Right cardiac atrium (tissue), 5 donors: ENCODE measurements around the gene CBX2. TPM values are rescaled to one million over a fixed set of nuclear protein-coding genes. Genes with fewer than 3 reads are reported as not detected.

Source experiments
- ATAC-seq, 2 donors: fragments of 200-7000 bp; cut with Tn5 transposase; one replicate each; pipeline versions ENCODE4 v1.8.0 to v1.9.1; 2020; ENCODE audit warnings: moderate library complexity in 2 of 2, mild to moderate bottlenecking in 1 of 2
- DNase-seq, 3 donors: peaks; one replicate each; pipeline ENCODE4 v3.0.0-alpha.2; 2020
- H3K27ac ChIP-seq: one replicate; pipeline ENCODE4 v1.5.1; 2013; ENCODE audit warnings: mild to moderate bottlenecking, low read length, control low read depth, moderate library complexity
- H3K27me3 ChIP-seq: one replicate; pipeline ENCODE4 v1.6.1; 2013; ENCODE audit not compliant: control insufficient read depth, insufficient read depth
- H3K4me1 ChIP-seq: one replicate; pipeline ENCODE4 v1.6.1; 2013; ENCODE audit warnings: low read length; ENCODE audit not compliant: control insufficient read depth, insufficient read depth
- H3K4me3 ChIP-seq: one replicate; pipeline ENCODE4 v1.5.1; 2013; ENCODE audit warnings: low read length, control low read depth
- H3K9me3 ChIP-seq: one replicate; pipeline ENCODE4 v1.6.1; 2013; ENCODE audit warnings: low read length; ENCODE audit not compliant: control insufficient read depth
- WGBS: extraction: QIAGEN DNeasy Blood & Tissue Kit; methylation state at CpG from one replicate; pipeline ENCODE4 v1.1.7; 2013; 5-methylcytosine and 5-hydroxymethylcytosine counted together
- intact Hi-C, 4 donors: fragments of 100-400 bp; cut with DNase I; formaldehyde crosslinking; loops; one replicate each; pipeline versions ENCODE4 v1.11.0 to v1.14.0; 2022 to 2023
- long read RNA-seq, 4 donors: library from polyadenylated mRNA; unstranded; transcript quantifications; one replicate each; pipeline ENCODE4 v2.0.0, GENCODE V29; 2020 to 2021
- polyA plus RNA-seq: library from polyadenylated mRNA; stranded (reverse); fragments of 200-250 nt; gene quantifications from one replicate; pipeline ENCODE4 v1.2.3, GENCODE V29; 2013
- total RNA-seq, 4 donors: library from RNA; stranded (reverse); fragmentation: NEBNext Ultra II Directional; extraction: Animal tissue kit (Norgen Biotek cat#: 25700); gene quantifications; one replicate each; pipeline ENCODE4 v1.2.1, GENCODE V29; 2021
- donor health status: healthy with polysubstance abuse.
- donor health status: DM: no; HTN: yes; CAD: no.
- donor health status: DM: no; HTN: no; CAD: no.
- donor health status: DM: no; HTN: yes; CAD: no; lungs with severe emphysema.
- donor health status: DM: yes; HTN: yes; CAD: no.

CBX2 gene
- total RNA-seq (1 to 10 TPM; 1.5 to 3.5 (median 2.4) TPM), polyA plus RNA-seq (2.4 TPM)
- long read RNA-seq, donor 1, partial matches to known transcripts, result 3 of 3 reads
- long read RNA-seq, donor 1, other reads (novel, unspliced or antisense), result 0 of 3 reads
- long read RNA-seq, donor 2, full-length matches to known transcripts, result 1 of 4 reads
- long read RNA-seq, donor 2, partial matches to known transcripts, result 1 of 4 reads
- long read RNA-seq, donor 2, other reads (novel, unspliced or antisense), result 2 of 4 reads
- long read RNA-seq, donor 3, full-length matches to known transcripts, result 2 of 9 reads
- long read RNA-seq, donor 3, partial matches to known transcripts, result 1 of 9 reads
- long read RNA-seq, donor 3, other reads (novel, unspliced or antisense), result 6 of 9 reads
- long read RNA-seq, donor 4, partial matches to known transcripts, result 0 of 1 reads
- long read RNA-seq, donor 4, other reads (novel, unspliced or antisense), result 1 of 1 reads

- Histone ChIP-seq H3K4me3 (peak within 1 kb of the TSS; percentile 87), H3K27me3 (no peaks in the 10 kb centered on the region), H3K9me3 (no peaks in the 10 kb centered on the region), H3K4me1 (no peaks in the 10 kb centered on the region), H3K27ac (peak within 1 kb of the TSS; percentile 85)
- WGBS, result 1% methylated on average over 79 of the region's 96 CpGs
- intact Hi-C loops, result no loop called here
- ATAC-seq (peak; percentile 64 to 76), DNase-seq (peak; percentile 82 to 93 (median 91))
These were observed at the start of gene CBX2 for GRCh38 chr17:79777894-79778503. TSS of gene CBX2 (plus strand) at chr17:79778148. CDS start at chr17:79778236, 88 bp downstream.

- DNase-seq, result peak; percentile 80 to 87 (median 86)
- 40% methylated on average over 22 of the region's 22 CpGs for WGBS
- no peak overlapping the region for H3K27ac ChIP-seq
- H3K4me3 ChIP-seq, result peak overlapping the region; percentile 48
- intact Hi-C loops, result no loop called here
- peaks cover 3% of the 10 kb centered on the region for H3K4me1 ChIP-seq
- no peaks in the 10 kb centered on the region for H3K27me3 ChIP-seq
- peak; percentile 84 to 85 for ATAC-seq
- H3K9me3 ChIP-seq, result no peaks in the 10 kb centered on the region
These were observed 49.6 kb upstream of the CBX2 start for GRCh38 chr17:79728169-79728907.

GRCh38 chr17:79728908-79729471, 49.0 kb upstream of the CBX2 start:
- intact Hi-C loops, result no loop called here

GRCh38 chr17:79729761-79730160, 48.2 kb upstream of the CBX2 start:
- H3K4me1 ChIP-seq, result peaks cover 3% of the 10 kb centered on the region
- H3K27me3 ChIP-seq, result no peaks in the 10 kb centered on the region
- H3K4me3 ChIP-seq, result no peak overlapping the region
- 92% methylated on average over 12 of the region's 12 CpGs for WGBS
- no peaks in the 10 kb centered on the region for H3K9me3 ChIP-seq
- intact Hi-C loops, result no loop called here
- peak in 1 of 3 donors; percentile 28 for DNase-seq
- no peak overlapping the region for H3K27ac ChIP-seq
- no peak for ATAC-seq

More at GRCh38 chr17:79728908-79729471, 49.0 kb upstream of the CBX2 start:
- H3K27ac ChIP-seq, result no peak overlapping the region
- WGBS, result 67% methylated on average over 26 of the region's 26 CpGs
- peak in 2 of 3 donors; percentile 56 to 61 for DNase-seq
- H3K9me3 ChIP-seq, result no peaks in the 10 kb centered on the region
- ATAC-seq, result peak; percentile 4 to 15
- peaks cover 3% of the 10 kb centered on the region for H3K4me1 ChIP-seq
- no peaks in the 10 kb centered on the region for H3K27me3 ChIP-seq
- peak overlapping the region; percentile 48 for H3K4me3 ChIP-seq

- Histone ChIP-seq H3K9me3 (no peaks in the 10 kb centered on the region), H3K4me3 (no peak overlapping the region), H3K27ac (no peak overlapping the region), H3K4me1 (peaks cover 3% of the 10 kb centered on the region), H3K27me3 (no peaks in the 10 kb centered on the region)
- intact Hi-C loops, result no loop called here
- peak in 1 of 3 donors; percentile 18 for DNase-seq
- WGBS, result 98% methylated on average over 5 of the region's 5 CpGs
- no peak for ATAC-seq
These were observed 47.5 kb upstream of the CBX2 start for GRCh38 chr17:79730437-79730768.

GRCh38 chr17:79730769-79731483, 47.0 kb upstream of the CBX2 start, which contains the start of gene ENPP7:
TSS of gene ENPP7 (plus strand) at chr17:79730943. CDS start at chr17:79731140, 197 bp downstream.
- intact Hi-C loops, result no loop called here
- 89% methylated on average over 33 of the region's 33 CpGs for WGBS
- Histone ChIP-seq H3K27ac (no peak within 1 kb of the TSS), H3K27me3 (no peaks in the 10 kb centered on the region), H3K4me3 (no peak within 1 kb of the TSS), H3K4me1 (peaks cover 3% of the 10 kb centered on the region), H3K9me3 (no peaks in the 10 kb centered on the region)
- peak in 1 of 3 donors; percentile 25 for DNase-seq
- ATAC-seq, result no peak

GRCh38 chr17:79732254-79732653, 45.7 kb upstream of the CBX2 start:
- intact Hi-C loops, result no loop called here
- Histone ChIP-seq H3K4me3 (no peak overlapping the region), H3K9me3 (no peaks in the 10 kb centered on the region), H3K27me3 (no peaks in the 10 kb centered on the region), H3K4me1 (peaks cover 3% of the 10 kb centered on the region), H3K27ac (no peak overlapping the region)
- DNase-seq (peak in 2 of 3 donors; percentile 21 to 29), ATAC-seq (no peak)
- WGBS, result 86% methylated on average over 10 of the region's 10 CpGs

- intact Hi-C loops, result no loop called here
- Histone ChIP-seq H3K27me3 (no peaks in the 10 kb centered on the region), H3K4me1 (peaks cover 3% of the 10 kb centered on the region), H3K27ac (no peak overlapping the region), H3K9me3 (no peaks in the 10 kb centered on the region), H3K4me3 (no peak overlapping the region)
- 66% methylated on average over 35 of the region's 35 CpGs for WGBS
- peak in 2 of 3 donors; percentile 56 to 60 for DNase-seq
- no peak for ATAC-seq
These were observed 44.9 kb upstream of the CBX2 start for GRCh38 chr17:79732804-79733691.

GRCh38 chr17:79733692-79734070, 44.3 kb upstream of the CBX2 start:
- intact Hi-C loops, result no loop called here
- no peaks in the 10 kb centered on the region for H3K4me1 ChIP-seq
- H3K27ac ChIP-seq, result no peak overlapping the region
- DNase-seq, result no peak
- H3K27me3 ChIP-seq, result no peaks in the 10 kb centered on the region
- no peak for ATAC-seq
- 82% methylated on average over 9 of the region's 9 CpGs for WGBS
- H3K4me3 ChIP-seq, result no peak overlapping the region
- no peaks in the 10 kb centered on the region for H3K9me3 ChIP-seq
